GM13976 (cell line): ENCODE results near the gene RAD51B.

Source experiments
- DNase-seq: peaks from one replicate; pipeline ENCODE4 v3.0.0; 2012; ENCODE audit warnings: low spot score
- in situ Hi-C: fragments of 300-500 bp; cut with MboI; formaldehyde crosslinking; loops from one replicate; pipeline ENCODE4 v1.12.0; 2022; ENCODE audit warnings: low sequenced_read_pairs, mixed read lengths, inconsistent platforms; ENCODE audit not compliant: unreplicated experiment
- TF ChIP-seq, protein P1 (sequence below): IDR thresholded peaks from 2 replicates; pipeline ENCODE4 v1.5.1; 2012; ENCODE audit warnings: borderline replicate concordance, mild to moderate bottlenecking; ENCODE audit not compliant: insufficient read depth; ENCODE audit errors: extremely low read depth, missing control alignments, control extremely low read depth

Gene RAD51B

DNA sequence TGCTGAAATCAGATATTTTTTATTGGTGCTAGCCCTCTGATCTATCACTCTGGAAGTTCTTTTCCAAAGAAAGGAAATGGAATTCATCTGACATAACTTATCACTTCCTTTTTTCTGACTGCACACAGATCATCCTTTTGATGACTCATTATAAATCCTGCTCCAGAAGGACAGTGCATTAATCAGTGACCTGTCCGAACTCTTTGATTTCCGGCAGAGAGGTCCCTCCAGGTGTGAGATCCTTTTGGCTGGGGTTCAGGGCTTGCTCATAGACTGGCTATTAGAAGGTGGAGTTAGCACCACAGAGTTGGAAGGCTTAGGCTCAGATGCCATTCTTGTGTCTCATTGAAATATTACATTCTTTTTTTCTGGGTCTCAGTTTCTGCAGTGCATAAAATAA is 645.1 kb downstream of the RAD51B start:
- no peak for DNase-seq
- in situ Hi-C loops: no loop called here
- TF ChIP-seq, protein P1, sequence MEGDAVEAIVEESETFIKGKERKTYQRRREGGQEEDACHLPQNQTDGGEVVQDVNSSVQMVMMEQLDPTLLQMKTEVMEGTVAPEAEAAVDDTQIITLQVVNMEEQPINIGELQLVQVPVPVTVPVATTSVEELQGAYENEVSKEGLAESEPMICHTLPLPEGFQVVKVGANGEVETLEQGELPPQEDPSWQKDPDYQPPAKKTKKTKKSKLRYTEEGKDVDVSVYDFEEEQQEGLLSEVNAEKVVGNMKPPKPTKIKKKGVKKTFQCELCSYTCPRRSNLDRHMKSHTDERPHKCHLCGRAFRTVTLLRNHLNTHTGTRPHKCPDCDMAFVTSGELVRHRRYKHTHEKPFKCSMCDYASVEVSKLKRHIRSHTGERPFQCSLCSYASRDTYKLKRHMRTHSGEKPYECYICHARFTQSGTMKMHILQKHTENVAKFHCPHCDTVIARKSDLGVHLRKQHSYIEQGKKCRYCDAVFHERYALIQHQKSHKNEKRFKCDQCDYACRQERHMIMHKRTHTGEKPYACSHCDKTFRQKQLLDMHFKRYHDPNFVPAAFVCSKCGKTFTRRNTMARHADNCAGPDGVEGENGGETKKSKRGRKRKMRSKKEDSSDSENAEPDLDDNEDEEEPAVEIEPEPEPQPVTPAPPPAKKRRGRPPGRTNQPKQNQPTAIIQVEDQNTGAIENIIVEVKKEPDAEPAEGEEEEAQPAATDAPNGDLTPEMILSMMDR: no peak

DNA sequence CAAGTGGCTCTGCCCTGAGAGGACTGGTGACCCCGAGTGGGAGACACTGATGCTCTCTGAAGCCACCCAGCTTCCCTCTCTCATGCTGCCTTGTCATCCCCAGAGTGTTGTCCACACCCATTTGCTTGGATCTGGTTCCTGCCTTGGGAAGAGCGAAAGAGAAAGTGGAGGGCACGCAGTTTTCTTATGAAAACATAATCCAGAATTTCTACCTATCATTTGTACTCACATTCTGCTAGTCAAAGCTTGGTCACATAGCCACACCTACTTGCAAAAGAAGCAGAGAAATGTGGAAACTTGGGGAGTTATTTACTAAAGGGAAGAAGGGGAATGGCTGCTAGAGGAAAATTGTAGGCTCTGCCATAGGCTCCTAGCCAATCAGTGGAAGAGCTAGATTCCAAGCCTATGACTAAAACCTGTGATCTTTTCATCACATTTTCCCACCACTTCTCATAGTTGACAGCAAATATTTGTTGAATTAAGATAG is 647.0 kb downstream of the RAD51B start:
- in situ Hi-C loops: no loop called here
- TF ChIP-seq, protein P1: no peak
- DNase-seq: no peak

DNA sequence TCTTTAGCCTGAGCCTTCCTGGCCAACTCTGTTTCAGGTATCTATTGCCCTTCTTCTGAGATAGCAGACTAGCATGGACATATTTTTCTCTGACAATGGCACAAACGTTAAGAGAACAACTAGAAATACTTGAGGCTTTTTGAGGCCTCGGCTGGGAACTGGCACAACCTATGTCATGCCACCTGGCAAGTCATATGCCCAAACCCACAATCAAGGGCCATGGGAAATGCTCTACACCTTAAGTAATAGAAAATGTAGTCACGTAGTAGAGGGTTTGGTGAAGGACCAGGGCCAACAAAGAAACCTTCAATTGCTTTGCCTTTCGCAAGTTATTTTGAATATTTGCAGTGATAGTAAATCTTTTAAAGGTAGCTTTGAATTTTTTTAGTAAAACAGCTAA is 647.8 kb downstream of the RAD51B start:
- no peak for DNase-seq
- TF ChIP-seq, protein P1: no peak
- in situ Hi-C loops: no loop called here

DNA sequence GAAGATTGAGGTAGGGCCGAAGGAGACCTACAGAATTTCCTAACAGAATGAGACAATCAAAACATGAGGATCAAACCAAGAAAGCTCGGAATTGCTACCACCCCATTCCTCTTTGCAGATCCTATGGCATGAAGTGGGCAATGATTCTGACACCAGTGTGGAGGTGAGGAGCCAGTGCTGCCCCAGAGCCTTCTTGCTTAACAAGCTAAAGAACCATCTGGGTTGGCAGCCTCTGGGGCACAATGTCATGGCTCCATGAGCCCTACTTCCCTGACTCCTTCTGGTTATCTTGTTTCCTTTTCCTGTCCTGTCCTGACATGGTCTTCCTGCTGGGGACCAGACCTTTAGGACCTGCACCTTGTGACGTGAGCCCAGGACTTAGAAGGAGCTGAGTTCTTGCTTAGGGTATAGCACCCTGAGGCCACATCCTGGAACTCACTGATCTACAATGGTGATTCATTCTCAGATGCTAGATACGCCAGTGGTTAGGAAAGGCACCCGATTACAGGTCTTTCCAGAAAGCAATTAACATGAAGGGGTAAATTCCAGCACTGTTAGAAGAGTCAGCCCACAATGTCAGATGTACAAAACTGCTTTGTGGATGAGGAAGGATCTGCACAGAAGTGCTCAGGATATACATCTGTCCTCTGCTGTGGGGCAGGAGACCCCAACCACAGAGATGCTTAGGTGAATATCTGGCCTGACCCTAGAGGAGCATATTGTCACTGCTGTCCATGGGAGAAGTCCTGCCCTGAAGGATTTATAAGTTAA is 649.0 kb downstream of the RAD51B start:
- in situ Hi-C loops: no loop called here
- TF ChIP-seq, protein P1: no peak
- no peak for DNase-seq

DNA sequence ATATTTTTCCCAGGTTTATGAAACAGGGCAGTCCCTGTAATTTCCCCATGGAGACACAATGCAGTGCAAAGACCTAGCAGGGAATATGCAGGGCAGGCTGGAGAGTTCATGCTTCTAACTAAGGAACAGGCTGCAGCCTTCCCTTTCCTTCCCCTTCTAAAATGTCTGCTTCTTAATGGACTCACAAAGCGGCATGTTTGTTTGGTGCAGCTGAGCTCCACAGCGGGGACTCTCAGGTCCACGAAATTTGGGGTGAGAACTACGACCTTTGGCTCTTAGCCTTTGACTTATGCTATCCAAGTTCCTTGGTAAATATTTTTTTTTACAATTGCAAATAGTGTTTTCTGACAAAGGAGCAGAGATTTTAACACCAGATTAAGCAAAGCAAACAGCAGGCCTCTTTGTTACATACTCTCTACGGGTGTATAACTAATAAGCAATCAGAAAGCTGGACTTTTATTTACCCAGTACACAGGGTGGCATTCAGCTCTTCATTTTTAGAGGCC is 649.7 kb downstream of the RAD51B start:
- DNase-seq: no peak
- in situ Hi-C loops: no loop called here
- TF ChIP-seq, protein P1: no peak

DNA sequence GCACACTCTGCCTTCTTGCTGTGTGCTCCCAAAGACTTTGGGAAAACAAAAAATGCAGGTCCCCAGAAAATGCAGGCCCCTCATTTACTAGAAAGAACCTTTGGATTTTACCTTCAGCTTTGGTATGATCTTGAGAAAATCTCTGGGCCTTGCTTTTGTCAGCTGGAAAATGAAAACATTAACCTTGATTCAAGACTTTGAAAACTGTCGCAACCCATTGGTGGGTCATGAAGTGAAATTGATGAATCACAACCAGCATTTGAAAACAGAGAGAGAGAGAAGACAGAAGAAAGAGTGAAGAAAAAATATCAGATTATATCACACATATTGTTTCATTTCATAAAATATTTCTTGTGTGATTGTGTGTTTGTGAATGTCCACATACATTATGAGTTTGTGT is 650.8 kb downstream of the RAD51B start:
- in situ Hi-C loops: no loop called here
- no peak for DNase-seq
- TF ChIP-seq, protein P1: no peak
